ENCODE data around the gene BORCS8.

BORCS8 gene

GRCh38 chr19:19213426-19214158 is 21.6 kb upstream of the BORCS8 start:
- DNase-seq: no peak

DNA sequence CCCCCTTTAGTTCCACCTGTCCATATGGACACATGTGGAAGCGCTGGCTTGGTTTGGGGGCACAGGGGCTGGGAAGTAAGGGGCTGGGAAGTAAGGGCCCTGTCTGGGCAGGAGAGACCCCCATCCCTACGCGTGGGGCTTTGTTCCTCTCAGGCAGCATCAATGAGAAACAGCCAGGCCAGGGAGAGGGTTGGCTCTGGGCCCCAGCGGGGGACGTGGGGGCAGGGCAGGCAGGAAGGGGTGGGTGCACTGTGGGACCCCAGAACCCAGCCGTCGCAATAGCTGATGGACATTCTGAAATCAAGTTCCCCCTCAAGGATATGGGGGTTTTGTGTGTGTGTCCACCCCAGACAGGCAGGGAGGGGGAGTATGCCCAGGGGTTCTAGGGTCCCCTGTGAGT is 21.0 kb upstream of the BORCS8 start:
- no peak for DNase-seq

DNA sequence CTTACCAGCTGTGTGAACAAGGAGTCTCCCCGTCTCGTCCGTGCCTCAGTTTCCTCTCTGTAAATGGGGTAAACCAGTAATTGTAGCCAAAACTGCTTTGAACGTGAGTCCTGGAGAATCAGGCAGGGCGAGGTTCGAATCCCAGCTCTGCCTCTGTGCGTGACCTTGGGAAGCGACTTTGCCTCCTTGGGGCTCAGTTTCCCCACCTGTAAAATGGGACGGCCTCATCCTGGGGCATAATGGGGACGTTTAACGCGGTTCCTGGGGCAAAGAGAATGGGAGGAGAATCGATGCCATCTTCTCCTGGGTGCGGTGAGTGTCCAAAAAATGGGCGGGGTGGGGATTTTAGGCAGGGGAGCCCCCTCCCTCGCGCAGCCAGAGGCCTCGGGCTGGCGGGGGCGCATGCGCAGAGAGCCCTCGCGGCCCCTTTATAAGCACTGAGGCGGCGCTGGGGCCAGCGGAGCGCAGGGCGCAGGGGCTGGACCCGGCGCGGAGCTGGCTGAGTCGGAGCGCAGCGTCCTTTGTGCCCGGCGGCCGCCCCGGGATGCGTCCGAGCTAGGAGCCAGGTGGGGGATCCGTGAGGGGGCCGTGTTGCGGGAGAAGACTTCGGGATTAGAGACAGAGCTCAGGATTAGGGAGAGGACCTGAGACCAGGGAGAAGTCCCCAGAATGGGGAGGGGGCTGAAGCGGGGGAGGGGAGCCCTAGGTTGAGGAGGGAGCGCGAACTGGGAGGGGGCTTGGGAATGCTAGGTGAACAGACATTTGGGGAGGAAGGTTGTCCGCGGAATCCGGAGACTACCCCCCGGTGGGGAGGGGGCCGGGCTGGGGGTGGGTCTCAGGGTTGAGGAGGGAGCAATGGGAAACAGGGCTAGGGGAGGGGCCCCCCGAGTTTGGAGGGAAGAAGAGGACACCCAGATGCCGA is 19.8 kb upstream of the BORCS8 start, which contains the start of gene NCAN:
Gene NCAN, plus strand, starts transcription at position 460 of the 922 bp plus-strand sequence. CDS start 4,996 bp downstream, outside the sequence.
- DNase-seq: peak in 1 of 2 experiments; percentile 4

GRCh38 chr19:19209372-19209771 is 17.4 kb upstream of the BORCS8 start:
- no peak for DNase-seq

- DNase-seq: no peak
Observed at GRCh38 chr19:19207637-19208572, 16.0 kb upstream of the BORCS8 start.

DNA sequence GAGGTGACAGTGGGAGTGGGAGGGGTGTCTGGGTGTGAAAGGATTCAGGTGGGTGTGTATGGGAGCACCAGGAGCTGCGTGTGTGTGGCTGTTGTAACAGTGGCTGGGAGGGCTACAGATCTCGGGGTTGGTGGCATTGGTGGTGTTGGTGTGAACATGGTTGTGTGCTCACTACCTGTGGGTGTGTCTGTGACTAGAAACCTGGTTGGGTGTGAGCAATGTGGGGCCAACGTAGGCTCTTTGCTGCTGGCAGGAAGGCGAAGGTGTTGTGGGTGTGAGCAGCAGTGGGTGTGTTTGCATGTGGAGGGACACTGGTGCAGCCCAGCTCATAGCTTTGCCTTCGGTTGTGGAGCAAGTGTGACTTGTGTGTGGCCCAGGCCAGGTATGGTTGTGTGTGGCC is 15.0 kb upstream of the BORCS8 start:
- DNase-seq: no peak

DNA sequence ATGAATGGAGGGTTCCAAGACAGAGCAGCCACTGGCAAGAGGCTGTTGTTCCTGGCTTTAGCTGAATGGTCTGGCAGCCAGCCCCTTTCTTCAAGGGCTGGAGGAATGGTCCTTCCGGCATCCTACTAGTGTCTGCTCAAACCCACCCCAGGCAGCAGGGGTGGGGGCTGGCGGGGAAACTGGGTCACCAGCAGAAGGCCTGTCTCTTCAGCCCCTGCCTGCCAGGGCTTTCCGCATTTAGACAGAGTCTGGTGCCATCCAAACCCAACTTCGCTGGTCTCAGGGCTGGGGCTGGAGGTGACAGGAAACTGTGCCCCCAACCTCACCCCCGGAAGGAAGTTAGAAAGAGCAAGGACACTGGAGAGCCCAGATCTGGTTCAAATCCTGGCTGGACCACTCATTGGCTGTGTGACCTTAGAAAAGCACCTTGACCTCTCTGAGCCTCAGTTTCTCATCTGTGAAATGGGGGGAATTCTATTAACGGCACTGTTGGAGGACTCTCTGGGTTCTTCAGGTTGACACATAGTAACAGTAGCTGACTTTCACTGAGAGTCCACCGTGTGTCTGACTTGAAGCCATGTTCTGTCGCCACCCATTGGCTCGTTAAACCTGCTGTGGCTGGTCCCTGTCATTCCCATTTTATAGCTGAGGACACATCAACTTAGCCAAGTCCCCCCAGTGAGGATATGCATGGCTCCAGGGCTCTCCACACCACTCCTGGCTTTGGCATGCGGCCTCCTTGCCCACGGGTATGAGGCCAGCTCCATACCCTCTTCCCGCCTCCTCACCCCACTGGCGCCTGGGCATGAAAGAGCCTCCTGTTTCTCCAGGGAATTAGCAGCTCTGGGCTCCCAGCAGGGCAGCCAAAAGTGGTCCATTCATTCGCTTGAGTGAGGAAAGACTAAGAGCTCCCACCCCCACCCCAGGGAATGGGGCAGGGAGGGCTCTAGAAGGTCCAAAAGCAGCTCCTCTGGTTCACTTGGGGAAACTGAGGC is 13.8 kb upstream of the BORCS8 start:
- DNase-seq: no peak

DNA sequence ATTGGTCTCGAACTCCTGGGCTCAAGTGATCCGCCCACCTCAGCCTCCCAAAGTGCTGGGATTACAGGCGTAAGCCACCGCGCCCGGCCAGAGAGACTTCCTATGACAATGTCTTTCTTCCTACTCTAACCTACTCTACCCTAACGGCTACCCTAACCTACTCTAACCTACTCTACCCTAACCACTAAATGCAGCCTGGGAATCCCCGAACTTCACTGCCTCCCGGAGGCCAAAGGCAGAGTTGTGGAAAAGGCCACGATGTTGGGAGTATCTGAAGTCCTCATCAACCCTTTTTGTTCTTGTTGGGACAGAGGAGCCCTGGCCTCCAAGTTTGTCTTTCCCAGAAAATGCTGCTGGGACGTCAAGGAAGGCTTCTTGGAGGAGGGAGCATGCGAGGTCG is 12.2 kb upstream of the BORCS8 start:
- no peak for DNase-seq

DNA sequence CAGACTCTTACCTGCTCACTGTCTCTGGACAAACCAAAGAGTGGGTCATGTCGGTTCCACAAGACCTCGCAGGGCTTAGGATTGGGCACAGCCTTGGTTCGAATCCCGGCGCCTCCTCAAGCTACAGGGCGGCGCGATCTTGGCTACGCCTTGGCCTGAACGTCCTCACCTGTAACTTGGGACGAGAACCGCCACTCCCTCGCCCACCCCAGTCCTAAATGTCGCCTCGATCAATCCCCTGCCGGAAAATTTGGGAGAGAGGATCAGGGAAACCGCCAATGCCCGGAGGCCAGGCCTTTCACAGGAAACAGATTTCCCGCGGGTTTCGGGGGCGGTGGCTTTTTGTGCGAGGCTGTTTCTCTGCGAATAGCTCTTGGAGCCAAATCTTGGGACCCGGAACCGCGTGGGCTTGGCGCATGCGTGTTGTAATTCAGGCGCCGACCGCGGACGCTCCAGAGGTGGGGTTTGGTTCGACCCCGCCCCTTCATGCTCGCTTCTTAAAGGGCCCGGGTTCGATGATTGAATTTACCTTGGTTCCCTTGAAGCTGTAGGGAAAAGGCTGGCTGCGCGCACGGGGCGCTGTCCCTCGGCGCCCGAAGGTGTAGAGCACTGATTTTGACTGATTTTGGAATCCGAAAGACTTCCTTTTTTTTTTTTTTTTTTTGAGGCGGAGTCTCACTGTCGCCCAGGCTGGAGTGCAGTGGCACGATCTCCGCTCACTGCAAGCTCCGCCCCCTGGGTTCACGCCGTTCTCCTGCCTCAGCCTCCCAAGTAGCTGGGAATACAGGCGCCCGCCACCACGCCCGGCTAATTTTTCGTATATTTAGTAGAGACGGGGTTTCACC is 11.3 kb upstream of the BORCS8 start, which contains the start of gene NR2C2AP:
Gene NR2C2AP, minus strand, starts transcription at position 403 of the 845 bp plus-strand sequence. Its CDS starts 354 bp downstream, at position 49.
- DNase-seq: peak; percentile 89

DNA sequence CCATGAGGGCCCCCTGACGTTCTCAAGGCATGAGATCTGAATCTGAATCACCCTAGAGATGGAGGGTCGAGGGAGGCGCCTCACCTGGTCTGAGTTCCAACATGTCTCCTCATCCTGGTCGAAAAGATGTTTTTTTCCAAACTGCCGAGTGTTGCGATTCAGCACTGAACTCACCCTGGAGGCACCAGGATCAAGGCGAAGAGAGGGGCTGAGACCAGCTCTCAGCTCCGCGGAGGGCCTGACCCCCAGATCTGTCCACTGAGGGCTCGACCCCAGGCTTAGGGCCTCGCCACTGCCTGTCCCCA is 10.7 kb upstream of the BORCS8 start:
- no peak for DNase-seq

- DNase-seq: no peak
Observed at GRCh38 chr19:19201697-19202630, 10.0 kb upstream of the BORCS8 start.

- DNase-seq: no peak
Observed at GRCh38 chr19:19193926-19194325, 2.0 kb upstream of the BORCS8 start.

DNA sequence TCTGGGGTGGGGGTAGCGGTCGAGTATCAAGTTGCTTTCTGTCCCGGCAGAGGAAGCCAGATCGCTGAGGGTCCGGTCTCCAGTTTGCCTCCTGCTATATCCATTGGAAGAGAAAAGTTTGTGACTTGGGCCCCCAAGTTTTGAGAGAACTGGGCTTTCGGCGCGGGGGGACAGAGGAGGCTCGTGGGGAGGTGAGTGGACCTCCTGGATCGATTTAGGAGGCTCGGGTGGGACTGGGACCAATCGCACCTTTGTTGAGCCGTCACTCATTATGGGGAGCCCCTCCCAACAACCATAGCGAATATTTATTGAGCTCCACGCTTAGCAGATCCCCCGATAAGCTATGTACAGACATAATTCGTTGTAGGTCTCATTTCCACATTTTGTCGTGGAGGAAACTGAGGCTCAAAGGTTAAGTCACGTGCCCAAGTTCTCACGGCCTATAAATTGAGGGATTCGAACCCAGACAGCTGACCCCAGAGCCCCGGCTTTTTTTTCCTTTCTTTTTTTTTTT is 1.0 kb upstream of the BORCS8 start:
- DNase-seq: no peak

GRCh38 chr19:19191768-19192077 is 229 bp downstream of the BORCS8 start:
- no peak for DNase-seq

DNA sequence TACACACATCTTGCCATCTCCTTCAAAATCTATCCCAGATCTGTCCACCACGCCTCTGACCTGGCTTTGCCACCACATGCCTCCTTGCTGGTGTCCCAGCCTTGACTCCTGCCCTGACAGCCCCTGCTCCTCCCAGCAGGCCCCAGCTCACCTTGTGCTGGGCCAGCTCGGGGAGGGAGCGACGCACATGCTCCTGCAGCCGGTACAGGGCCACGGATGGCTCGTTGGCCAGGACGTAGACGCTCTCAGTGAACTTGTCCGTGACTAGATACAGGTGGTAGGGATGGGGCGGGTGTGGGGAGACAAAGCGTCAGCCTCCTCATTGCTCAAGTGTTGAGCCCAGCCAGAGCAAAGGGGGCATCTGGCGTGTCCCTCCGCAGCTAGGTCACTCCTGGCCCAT is 5.2 kb downstream of the BORCS8 start:
- no peak for DNase-seq

DNA sequence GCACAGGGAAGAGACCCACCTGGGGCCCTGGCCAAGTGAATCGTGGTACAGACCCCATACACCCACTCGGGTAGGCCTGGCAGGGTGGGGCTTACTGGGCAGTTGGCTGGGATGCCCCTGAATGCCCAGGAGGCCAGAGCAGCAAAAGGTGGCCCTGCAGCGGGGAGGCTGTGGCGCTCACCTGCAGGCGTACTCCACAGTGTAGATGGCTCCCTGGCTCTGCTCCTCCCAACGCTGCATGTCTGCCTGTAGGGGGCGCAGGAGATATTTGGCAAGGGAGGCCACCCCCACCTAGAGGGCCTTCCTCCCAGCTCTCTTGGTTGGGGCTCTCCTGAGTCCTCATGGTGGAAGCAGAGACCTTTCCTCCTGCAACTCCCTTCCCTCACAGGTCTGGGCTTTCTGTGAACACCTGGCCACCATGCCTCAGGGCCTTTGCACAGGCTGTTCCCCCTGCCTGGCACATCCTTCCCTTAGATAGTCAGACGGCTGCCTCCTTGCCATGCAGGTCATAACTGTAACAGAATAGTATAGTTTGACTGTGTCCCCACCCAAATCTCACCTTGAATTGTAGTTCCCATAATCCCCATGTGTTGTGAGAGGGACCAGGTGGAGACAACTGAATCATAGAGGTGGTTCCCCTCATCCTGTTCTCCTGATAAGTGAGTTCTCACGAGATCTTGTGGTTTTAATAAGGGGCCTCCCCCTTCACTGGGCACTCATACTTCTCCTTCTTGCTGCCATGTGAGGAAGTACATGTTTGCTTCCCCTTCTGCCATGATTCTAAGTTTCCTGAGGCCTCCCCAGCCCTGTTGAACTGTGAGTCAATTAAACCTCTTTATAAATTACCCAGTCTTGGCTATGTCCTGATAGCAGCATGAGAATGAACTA is 5.9 kb downstream of the BORCS8 start:
- DNase-seq: peak; percentile 63 to 64

DNA sequence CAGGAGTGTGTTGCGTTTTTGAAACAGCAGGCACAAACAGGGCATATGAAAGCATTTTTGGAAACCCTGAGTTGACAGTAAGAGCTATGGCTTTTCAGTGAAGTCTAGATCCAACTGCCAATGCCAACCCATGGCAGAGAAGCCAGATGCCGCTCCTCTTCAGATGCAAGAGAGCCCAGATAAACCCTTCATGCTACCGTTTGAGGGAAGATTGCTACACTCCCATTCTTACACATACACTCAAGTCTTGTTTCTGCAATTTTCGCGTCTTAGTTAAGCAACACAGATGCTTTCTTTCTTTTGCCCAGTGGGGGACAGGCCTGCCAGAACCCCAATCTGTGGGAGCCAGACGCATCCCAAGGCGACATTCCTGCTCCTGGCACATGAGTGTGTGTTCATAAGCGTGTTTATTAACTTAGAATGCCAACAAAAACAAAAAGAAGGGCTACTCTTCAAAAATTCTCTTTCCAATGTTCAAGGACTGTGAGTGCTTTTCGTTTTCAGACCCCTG is 10.4 kb downstream of the BORCS8 start:
- no peak for DNase-seq

All from NCI-H2081 (cell line).